Measurements from ENCODE around the gene ODF2L.
A peak's percentile ranks its signal among the peaks of the same experiment; 100 is the strongest.
"Not testable (repeated sequence)": the region's sequence is repeated elsewhere in the genome, so short reads cannot be mapped to it uniquely, and the experiment has no call there.

Gene ODF2L

GRCh38 chr1:86382878-86383277, 13.2 kb downstream of the ODF2L start:
- no peak for DNase-seq

GRCh38 chr1:86381223-86381622, 14.9 kb downstream of the ODF2L start:
- DNase-seq: no peak

GRCh38 chr1:86380257-86380861, 15.8 kb downstream of the ODF2L start:
- peak; percentile 92 for DNase-seq

- DNase-seq: no peak
Observed at GRCh38 chr1:86378813-86379212, 17.3 kb downstream of the ODF2L start.

- no peak for DNase-seq
Observed at GRCh38 chr1:86377341-86377740, 18.8 kb downstream of the ODF2L start.

GRCh38 chr1:86375688-86376087, 20.4 kb downstream of the ODF2L start:
- no peak for DNase-seq

- DNase-seq: no peak
Observed at GRCh38 chr1:86370601-86371022, 25.5 kb downstream of the ODF2L start.

GRCh38 chr1:86365896-86366295, 30.2 kb downstream of the ODF2L start:
- DNase-seq: no peak

- DNase-seq: no peak
Observed at GRCh38 chr1:86362807-86363206, 33.3 kb downstream of the ODF2L start.

- DNase-seq: no peak
Observed at GRCh38 chr1:86357796-86358195, 38.3 kb downstream of the ODF2L start.

- DNase-seq: no peak
Observed at GRCh38 chr1:86356247-86356646, 39.9 kb downstream of the ODF2L start.

GRCh38 chr1:86352086-86352485, 44.0 kb downstream of the ODF2L start:
- DNase-seq: no peak

- DNase-seq: not testable (repeated sequence)
Observed at GRCh38 chr1:86350230-86350629, 45.9 kb downstream of the ODF2L start.

GRCh38 chr1:86346388-86346787, 49.7 kb downstream of the ODF2L start:
- DNase-seq: no peak

- DNase-seq: no peak
Observed at GRCh38 chr1:86345042-86345441, 51.1 kb downstream of the ODF2L start.

GRCh38 chr1:86339906-86340305, 56.2 kb downstream of the ODF2L start:
- no peak for DNase-seq

- DNase-seq: no peak
Observed at GRCh38 chr1:86339014-86339812, 56.9 kb downstream of the ODF2L start.

GRCh38 chr1:86335916-86336315, 60.2 kb downstream of the ODF2L start:
- no peak for DNase-seq

- DNase-seq: no peak
Observed at GRCh38 chr1:86325264-86325663, 70.9 kb downstream of the ODF2L start.

- DNase-seq: no peak
Observed at GRCh38 chr1:86324130-86324822, 71.8 kb downstream of the ODF2L start.

GRCh38 chr1:86322241-86322640, 73.9 kb downstream of the ODF2L start:
- DNase-seq: no peak

- no peak for DNase-seq
Observed at GRCh38 chr1:86318436-86318835, 77.7 kb downstream of the ODF2L start.

- DNase-seq: no peak
Observed at GRCh38 chr1:86317926-86318325, 78.2 kb downstream of the ODF2L start.

- DNase-seq: no peak
Observed at GRCh38 chr1:86305731-86306130, 90.4 kb downstream of the ODF2L start.
